NCI-H2081 (cell line): ENCODE measurements around the gene UQCRQ.

Source experiments
- DNase-seq, 2 experiments: peaks; one replicate each; lab custom pipeline; 2025; lab: John Stamatoyannopoulos, UW

Gene UQCRQ

GRCh38 chr5:132909702-132910101 lies 43.3 kb downstream of the UQCRQ start:
- no peak for DNase-seq

- DNase-seq = no peak
These were observed 49.2 kb downstream of the UQCRQ start for GRCh38 chr5:132915681-132916080.

- DNase-seq = no peak
These were observed 49.6 kb downstream of the UQCRQ start for GRCh38 chr5:132916086-132916485.
